ENCODE measurements around the gene PTGES3. TPM values are rescaled to one million over a fixed set of nuclear protein-coding genes. Genes with fewer than 3 reads are reported as not detected.
"Not testable (repeated sequence)": the region's sequence is repeated elsewhere in the genome, so short reads cannot be mapped to it uniquely, and the experiment has no call there.

PTGES3 gene, protein sequence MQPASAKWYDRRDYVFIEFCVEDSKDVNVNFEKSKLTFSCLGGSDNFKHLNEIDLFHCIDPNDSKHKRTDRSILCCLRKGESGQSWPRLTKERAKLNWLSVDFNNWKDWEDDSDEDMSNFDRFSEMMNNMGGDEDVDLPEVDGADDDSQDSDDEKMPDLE
- total RNA-seq: 153 TPM

DNA sequence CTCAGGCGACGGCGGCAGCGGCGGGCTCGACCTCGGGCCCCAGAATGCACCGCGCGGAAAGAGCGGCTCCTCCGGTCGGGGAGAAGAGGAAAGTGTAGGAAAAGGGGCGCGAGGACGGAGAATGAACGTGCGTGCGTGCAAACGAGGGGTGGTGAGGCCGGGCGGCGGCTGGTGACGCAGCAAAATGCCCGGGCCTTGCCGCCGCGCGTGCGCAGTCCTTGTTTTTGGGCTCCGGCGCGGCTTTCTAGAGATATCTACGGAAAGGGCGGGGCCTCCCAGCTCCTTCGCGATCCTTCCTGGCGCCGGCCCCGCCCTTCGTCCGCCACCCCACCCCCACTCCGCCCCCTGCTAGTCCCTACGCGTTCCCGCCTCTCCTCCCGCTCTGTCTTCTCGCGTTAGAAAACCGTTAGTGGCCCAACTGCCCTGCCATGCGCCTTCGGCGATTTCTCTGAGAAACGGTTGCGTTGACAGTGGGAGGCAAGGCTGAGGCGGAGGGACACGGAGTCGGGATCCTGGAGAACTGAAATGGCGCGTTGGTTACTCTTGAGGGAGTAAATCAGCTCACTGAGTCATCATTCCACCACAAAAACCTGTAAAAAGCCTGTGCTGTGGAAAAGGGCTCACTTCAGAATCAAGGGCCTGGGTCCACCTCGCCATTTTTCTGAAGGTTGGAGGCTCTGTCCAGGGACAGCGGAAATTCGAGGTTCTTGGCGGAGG, at the start of gene PTGES3:
PTGES3 (minus strand) TSS at position 156 of the 717 bp plus-strand sequence. CDS start 285 bp downstream, outside the sequence.
- ATAC-seq: peak; percentile 95

DNA sequence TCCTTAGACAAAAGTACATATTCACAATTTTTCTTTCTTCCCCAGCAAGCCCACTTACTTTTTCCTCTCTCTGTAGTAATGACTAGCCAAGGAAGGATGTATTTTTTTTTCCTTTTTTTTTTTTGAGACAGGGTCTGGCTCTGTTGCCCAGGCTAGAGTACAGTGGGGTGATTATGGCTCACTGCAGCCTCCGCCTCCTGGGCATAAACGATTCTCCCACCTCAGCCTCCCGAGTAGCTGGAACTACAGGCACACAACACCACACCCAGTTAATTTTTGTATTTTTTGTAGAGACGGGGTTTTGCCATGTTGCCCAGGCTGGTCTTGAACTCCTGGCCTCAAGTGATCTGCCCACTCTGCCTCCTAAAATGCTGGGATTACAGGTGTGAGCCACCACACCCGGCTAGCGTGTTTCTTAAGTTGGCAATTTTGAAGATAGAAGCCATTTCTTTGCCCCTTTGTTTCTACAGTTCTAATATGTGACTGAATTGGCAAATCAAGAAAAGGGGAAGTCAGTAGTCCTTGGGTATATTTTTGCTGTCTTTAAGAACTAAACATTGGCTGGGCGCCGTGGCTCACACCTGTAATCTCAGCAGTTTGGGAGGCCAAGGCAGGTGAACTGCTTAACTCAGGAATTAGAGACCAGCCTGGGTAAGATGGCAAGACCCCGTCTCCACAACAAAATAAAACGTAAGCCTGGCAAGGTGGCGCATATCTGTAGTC, 40.2 kb upstream of the PTGES3 start:
- ATAC-seq: no peak

DNA sequence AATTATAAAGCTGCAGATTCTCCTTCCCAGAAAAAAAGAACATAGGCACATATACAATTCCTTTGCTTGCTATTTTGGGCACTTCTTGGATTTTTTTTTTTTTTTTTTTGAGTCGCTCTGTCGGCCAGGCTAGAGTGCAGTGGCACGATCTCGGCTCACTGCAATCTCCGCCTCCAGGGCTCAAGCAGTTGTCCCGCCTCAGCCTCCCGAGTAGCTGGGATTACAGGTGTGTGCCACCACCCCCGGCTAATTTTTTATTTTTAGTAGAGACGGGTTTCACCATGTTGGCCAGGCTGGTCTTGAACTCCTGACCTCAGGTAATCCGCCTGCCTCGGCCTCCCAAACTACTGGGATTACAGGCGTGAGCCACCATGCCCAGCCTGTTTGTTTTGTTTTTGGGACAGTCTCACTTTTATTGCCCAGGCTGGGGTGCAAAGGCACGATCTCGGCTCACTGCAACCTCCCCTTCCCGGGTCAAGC, 38.2 kb upstream of the PTGES3 start:
- not testable (repeated sequence) for ATAC-seq

DNA sequence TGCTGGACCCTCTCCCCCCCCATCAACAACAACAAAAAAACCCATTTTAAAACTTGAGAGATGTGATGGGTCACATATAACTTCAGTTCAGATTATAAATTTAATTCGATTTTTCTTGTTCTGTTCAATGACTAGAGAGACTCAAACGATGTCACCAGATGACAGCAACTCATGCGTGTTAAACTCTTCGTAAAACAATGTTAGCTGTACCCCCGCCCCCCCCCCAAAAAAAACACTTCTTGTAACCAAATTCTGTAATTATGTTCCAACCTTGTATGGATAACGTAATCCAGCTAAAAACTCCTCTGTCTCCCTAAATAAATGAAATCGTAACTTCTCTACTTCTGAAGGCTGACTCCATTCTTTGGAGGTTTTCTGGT, 37.6 kb upstream of the PTGES3 start:
- ATAC-seq: no peak

DNA sequence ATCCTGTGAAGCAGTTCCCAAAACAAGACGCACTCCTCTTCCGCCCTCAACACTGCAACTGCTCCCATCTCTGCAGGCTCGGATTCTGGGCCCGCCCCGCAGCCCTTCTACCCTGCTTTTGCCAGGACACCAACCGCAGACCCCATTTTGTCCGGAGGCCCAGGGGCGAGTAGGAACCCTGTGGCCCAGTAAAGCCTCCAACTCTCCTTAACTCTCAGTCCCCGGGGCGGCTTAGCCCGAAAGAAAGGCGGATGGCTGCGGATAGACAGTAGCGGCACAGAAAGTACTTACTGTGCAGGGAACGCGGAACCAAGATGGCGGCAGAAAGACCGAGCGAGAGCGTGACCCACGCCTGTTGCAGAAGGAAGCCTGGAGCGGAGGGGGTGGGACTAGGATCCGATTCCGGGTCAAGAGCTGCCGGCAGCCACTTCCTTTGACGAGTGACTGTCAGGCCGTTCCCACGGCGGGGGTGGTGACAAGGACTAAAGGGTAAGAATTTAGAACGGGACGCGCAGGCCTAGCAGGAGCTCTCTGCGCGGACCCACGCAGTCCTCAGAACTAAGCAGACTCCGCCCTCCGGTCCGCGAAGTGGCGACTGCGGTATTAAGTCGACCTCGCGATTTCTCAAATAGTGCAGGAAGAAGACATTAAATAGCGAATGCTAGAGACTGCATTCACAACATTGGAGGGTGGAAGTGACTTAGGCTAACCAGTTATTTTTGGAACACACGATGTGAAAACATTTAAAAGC, 37.1 kb upstream of the PTGES3 start, which contains the start of gene NACA:
NACA (minus strand) TSS at position 328 of the 751 bp plus-strand sequence. CDS start 778 bp downstream, outside the sequence.
- ATAC-seq: peak; percentile 87

DNA sequence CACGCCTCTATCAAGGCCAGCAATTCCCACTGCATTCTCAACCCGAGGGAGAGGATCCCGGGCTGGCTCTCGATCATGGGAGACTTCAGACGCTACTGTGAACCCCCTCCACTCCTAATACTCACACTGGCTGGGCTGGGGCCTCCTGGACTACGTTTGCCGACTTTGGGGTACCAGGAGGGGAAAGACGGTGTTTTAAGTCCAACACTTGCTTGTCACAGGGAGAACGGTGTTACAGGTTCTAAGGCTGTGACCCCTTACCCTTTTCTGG, 36.6 kb upstream of the PTGES3 start:
- ATAC-seq: no peak

DNA sequence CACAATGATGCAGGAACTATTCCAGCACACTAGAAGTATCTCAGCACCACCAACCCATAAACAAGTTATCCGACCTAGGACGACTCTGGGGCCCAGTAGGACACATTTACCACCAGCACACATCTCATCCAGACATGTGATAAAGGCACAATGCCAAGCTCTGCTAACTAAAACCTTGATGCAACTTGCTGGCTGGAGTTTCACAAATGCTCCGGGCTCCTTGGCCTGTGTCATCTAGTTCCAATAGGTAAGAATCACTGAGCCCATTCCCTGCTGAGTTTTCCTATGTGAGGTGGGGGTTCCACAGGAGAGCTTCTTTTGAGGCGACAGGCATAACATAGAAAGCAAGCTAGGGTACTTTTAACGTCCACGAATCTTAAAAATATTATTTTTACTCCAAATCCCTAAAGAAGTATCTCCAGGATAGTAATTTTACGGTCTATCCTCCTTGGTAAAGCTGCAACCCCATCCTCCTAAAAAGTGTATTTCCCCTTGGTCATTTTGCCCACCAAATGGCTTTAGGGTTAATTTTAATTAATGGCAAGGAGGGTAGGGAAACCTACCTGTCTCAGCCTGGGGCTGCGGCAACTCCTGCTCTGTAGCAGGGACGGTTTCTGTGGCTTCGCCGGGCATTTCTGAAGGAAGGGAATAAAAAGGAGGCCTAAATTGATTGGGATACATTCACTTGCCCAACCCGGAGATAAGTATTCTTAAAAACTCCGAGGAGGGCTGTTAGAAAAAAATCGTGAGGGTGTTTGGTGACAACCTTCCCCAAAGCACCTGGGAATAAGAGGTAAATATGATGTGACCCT, 36.0 kb upstream of the PTGES3 start:
- peak; percentile 32 for ATAC-seq

DNA sequence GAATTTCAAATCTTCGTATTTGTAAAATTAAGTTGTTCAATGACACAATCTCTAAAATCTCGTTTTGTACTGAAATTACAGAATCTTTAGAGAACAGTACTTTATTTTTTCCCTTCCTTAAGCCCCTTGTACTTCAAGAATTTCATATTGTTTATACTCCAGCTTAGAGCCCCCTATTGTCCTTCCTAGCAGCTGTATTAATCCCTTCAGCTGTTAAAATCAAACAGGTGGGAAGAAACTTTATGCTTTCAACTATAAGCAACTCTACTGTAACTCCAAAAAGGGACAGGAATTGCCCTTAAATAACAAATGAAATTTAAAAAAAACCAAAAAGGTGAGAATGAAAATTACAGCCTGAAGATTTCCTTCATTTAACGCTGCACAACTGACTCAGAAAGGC, 35.3 kb upstream of the PTGES3 start:
- no peak for ATAC-seq

DNA sequence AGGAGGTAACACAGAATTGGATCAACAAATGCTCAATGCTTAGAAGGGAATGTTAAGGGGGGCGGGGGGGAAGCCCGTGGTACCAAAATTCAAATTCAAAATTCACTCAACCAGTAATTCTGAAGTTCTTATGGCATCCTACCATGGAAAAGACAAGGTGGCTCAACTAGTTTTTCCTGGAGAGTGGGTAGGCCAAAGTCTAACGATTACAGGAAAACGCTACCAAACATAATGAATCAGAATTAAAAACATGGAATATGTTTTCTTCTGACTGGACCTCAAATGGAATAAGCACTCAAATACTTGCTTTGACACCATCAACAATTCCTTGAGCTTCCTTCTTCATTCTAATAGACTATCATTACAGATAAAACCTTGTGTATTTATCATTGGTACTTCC, 34.7 kb upstream of the PTGES3 start:
- peak; percentile 16 for ATAC-seq

DNA sequence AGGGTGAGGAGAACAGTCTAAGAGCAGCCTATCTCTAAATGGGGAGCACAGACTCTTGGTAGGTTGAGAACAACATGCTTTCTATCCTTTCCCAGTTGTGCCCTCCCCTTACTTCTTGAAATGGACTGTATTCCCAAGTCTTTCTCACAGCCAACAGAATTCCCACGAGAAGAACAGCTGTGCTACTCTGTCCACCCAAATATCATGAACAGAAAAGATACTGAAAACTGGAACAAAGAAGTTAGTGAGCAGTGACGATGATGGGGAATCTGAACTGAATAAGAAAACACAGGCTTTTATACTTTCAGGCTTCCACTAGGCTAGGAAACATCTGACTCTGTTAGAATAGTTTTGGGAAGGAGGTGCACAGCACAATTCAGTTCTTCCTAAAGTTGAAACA, 33.6 kb upstream of the PTGES3 start:
- no peak for ATAC-seq

DNA sequence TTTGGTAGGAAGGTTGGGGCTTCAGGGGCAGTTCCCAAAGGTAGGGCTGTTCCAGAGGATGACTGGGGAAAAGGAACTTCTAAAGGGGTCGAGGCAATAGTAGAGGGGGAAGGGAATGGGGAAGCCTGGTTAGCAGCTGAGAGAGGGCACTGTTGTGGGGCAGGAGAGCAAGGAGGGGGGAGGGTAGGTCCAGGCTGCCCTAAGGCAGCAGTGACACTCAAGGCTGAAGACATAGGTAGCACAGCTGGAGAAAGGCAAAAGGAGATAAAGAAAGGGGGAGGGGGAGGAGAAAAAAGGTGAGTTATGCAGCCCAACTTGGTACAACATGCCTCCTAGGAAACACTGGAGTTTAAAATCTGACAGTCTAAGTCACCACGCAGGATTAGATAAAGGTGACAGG, 33.1 kb upstream of the PTGES3 start:
- no peak for ATAC-seq

DNA sequence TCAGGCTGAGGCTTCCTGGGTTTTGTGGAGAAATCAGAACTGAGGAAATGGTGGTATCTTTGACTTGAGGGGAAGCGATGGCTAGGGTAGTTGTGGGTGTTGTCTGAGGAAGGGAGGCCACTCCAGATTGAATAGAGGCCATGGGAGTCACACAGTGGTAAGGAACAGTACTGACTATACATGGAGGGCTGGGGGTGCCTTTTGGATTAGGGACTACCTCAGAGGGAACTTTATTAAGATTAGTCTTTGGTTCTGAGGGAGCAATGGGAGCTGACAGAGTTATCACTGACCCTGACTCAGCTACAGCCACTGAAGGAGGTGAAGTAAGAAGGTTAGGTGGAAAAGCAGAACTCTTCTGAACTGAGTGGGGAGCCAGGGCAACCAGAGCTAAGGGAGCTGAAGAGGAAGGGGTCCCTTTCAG, 32.7 kb upstream of the PTGES3 start:
- ATAC-seq: no peak

DNA sequence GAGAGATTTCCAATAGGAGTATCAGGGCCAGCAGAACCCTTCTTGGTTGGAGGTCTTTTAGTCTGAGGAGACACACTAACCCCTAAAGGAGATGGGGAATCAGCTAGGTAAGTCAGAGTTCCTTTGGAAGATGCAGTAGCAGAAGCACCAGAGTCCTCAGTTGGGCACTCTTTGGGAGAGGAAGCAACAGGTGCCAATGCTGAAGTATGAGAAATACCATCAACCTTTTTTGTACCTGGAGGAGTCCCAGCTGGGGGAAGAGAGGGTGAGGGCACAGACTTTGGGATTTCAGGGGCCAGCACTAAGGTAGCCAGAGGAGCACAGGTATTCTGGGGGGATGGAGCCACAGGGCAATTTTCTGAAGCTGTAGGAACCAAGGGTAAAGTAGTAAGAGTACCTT, 31.0 kb upstream of the PTGES3 start:
- no peak for ATAC-seq

DNA sequence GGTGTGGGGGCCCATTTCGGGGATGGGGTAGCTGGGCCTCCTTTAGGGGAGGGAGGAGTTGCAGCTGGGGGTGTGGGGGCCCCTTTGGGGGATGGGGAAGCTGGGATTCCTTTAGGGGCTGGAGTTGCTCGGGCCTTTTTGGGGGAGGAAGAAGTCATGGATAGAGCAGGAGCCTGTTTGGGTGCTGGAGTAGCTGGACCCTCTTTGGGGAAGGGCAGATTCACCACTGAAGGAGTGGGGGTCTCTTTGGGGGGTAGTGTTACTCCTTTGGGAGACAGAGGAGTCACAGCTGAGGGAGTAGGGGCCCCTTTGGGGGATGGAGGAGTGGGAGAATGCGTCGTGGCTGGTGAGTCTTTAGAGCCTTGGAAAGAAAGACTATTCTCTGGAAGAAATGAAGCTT, 30.6 kb upstream of the PTGES3 start:
- ATAC-seq: no peak

DNA sequence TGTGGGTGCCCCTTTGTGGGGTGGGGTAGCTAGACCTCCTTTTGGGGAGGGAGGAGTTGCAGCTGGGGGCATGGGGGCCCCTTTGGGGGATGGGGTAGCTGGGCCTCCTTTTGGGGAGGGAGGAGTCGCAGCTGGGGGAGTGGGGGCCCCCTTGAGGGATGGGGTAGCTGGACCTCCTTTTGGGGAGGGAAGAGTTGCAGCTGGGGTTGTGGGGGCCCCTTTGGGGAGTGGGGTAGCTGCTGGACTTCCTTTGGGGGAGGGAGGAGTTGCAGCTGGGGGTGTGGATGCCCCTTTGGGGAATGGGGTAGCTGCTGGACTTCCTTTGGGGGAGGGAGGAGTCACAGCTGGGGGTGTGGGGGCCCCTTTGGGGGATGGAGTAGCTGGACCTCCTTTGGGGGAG, 30.1 kb upstream of the PTGES3 start:
- ATAC-seq: no peak

DNA sequence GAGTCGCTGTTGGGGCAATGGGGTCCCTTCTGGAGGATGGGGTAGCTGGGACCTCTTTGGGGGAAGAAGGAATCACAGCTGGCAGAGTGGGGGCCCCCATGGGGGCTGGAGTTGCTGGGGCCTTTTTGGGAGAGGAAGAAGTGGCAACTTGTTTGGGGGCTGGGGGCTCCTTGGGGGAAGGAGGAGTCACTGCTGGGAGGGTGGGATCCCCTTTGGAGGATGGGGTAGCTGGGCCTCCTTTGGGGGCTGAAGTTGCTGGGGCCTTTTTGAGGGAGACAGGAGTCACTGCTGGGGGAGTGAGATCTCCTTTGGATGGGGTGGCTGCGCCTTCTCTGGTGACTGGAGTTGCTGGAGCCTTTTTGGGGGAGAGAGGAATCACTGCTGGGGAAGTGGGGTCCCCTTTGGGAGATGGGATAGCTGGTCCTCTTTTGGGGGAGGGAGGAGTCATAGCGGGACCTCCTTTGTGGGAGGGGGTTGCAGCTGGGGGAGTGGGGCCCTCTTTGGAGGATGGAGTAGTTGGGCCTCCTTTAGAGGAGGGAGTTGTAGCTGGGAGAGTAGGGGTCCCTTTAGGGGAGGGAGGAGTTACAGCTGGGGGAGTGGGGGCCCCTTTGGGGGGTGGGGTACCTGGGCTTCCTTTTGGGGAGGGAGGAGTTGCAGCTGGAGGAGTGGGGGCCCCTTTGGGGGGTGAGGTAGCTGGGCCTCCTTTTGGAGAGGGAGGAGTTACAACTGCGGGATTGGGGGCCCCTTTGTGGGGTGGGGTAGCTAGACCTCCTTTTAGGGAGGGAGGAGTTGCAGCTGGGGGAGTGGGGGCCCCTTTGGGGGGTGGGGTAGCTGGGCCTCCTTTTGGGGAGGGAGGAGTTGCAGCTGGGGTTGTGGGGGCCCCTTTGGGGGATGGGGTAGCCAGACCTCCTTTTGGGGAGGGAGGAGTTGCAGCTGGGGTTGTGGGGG, 29.1 kb upstream of the PTGES3 start:
- ATAC-seq: no peak

DNA sequence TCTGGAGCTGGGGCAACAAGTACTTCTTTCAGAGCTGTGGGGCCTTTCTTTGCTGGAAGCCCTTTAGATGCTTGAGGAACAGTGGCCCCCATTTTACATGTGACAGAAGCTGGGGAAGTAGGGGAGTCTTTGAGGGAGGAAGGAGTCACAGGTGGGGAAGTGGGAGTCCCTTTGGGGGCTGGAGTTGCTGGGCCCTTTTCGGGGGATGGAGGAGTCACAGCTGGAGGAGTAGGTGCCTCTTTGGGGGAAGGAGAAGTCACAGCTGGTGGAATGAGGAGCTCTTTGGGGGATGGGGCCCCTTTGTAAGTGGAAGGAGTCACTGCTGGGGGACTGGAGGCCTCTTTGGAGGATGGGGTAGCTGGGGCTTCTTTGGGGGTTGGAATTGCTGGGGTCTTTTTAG, 28.4 kb upstream of the PTGES3 start:
- no peak for ATAC-seq

DNA sequence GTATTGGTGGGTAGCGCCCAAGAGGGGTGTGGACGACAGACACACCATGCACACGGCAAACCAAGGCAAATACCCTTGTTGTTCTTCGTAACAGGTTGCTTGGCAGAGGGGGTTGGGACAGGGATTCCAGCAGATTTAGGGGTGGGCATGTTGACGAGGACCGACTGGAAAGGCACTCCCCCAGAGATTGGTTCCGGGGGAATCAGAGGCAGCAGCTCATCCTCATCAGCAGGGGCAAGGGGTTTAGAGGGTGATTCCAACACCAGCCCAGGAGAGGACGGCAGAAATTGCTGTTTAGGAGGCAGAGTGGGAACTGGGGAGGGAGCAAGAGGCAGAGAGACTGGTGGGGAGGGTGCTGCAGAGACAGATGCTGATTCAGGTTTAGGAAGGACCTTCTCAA, 27.7 kb upstream of the PTGES3 start:
- no peak for ATAC-seq

DNA sequence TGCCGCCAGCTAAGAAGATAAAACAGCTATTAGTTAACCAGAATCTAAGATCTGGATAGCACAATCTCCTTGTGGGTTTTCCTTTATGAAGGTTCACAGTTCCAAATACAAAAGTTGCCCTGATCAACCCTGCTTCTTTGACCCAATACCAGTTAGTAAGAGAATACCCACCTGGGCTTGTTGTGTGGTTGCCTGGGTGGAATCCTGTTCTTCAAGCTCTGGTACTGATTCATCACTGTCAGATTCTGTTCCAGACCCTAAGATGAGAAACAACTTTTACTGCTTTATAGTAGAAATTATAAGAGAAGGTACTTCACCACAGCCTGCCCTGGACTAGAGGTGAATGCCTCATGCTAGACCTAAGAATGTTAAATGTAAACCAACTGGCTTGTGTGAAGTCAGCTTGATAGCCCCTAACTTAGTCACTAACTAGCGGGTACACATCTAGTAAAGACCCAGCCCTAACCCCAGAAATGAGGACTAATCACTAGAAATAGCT, 26.4 kb upstream of the PTGES3 start:
- ATAC-seq: no peak

DNA sequence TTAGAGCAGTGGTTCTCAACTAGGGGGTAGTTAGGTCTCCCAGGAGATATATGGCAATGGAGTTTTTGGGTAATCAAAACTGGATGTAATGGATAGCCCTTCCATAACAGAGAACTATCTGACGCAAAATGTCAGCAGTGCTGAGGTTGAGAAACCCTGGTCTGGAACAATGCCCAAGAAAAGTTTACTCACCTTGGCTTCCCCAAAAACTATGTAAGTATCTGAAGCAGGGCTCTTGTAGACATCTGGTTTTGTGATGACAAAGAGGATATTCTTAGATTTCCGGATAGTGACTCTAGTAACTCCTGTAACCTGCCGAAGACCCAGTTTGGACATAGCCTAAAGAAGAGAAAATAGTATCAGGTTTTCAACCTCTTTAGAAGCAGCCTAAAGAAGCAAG, 25.3 kb upstream of the PTGES3 start:
- no peak for ATAC-seq
